Neural cell (in vitro differentiated cells): Measurements from ENCODE around the gene HSFX3. TPM values are rescaled to one million over a fixed set of nuclear protein-coding genes. Genes with fewer than 3 reads are reported as not detected.

ENCODE experiments used
- H2AFZ ChIP-seq: fragments of 200-600, 300-800 bp; sonication (generic), shearing (Covaris generic); 2 replicates; pipeline ENCODE4 v1.6.0; 2014; ENCODE audit warnings: low read depth, mild to moderate bottlenecking, antibody characterized with exemption, low read length, moderate library complexity
- H3F3A ChIP-seq: fragments of 200-600 bp; shearing (Covaris generic); 2 replicates; pipeline ENCODE4 v1.6.1; 2016; ENCODE audit warnings: mild to moderate bottlenecking, moderate library complexity, mixed read lengths, antibody characterized with exemption, low read length; ENCODE audit not compliant: insufficient read depth, poor library complexity, severe bottlenecking
- H3K27ac ChIP-seq: fragments of 200-600, 300-800 bp; sonication (generic), shearing (Covaris generic); 2 replicates; pipeline ENCODE4 v1.5.1; 2014; ENCODE audit warnings: mild to moderate bottlenecking, low read length, moderate library complexity
- H3K27me3 ChIP-seq: fragments of 300-800, 200-600 bp; sonication (generic), shearing (Covaris generic); 2 replicates; pipeline ENCODE4 v1.6.0; 2014; ENCODE audit warnings: mild to moderate bottlenecking, low read depth, low read length, moderate library complexity; ENCODE audit not compliant: insufficient read depth
- H3K36me3 ChIP-seq: fragments of 300-800, 200-600 bp; sonication (generic), shearing (Covaris generic); 2 replicates; pipeline ENCODE4 v1.5.1; 2014; ENCODE audit warnings: mild to moderate bottlenecking, antibody characterized with exemption, low read length, moderate library complexity; ENCODE audit not compliant: insufficient read depth
- H3K4me2 ChIP-seq: fragments of 300-800, 200-600 bp; sonication (generic), shearing (Covaris generic); 2 replicates; pipeline ENCODE4 v1.6.0; 2014; ENCODE audit warnings: mild to moderate bottlenecking, low read length
- H3K4me3 ChIP-seq: fragments of 300-800, 200-600 bp; sonication (generic), shearing (Covaris generic); 2 replicates; pipeline ENCODE4 v1.5.1; 2014; ENCODE audit warnings: mild to moderate bottlenecking, low read length, moderate library complexity
- H3K79me2 ChIP-seq: fragments of 200-600 bp; shearing (Covaris generic); replicated peaks from 2 replicates; pipeline ENCODE4 v1.6.0; 2014; ENCODE audit warnings: mild to moderate bottlenecking, low read length, moderate library complexity; ENCODE audit not compliant: insufficient read depth
- H3K9ac ChIP-seq: fragments of 300-800, 200-600 bp; sonication (generic), shearing (Covaris generic); 2 replicates; pipeline ENCODE4 v1.6.1; 2016; ENCODE audit warnings: mild to moderate bottlenecking, low read length, mixed read lengths
- H3K9me2 ChIP-seq: fragments of 200-600 bp; shearing (Covaris generic); 2 replicates; pipeline ENCODE4 v1.6.1; 2016; ENCODE audit warnings: mild to moderate bottlenecking, low read length, mixed read lengths; ENCODE audit not compliant: insufficient read depth
- H3K9me3 ChIP-seq: fragments of 200-600, 300-800 bp; sonication (generic), shearing (Covaris generic); 2 replicates; pipeline ENCODE4 v1.6.1; 2016; ENCODE audit warnings: mild to moderate bottlenecking, mixed run types, low read length, moderate library complexity, mixed read lengths
- H4K20me1 ChIP-seq: fragments of 200-600 bp; shearing (Covaris generic); 2 replicates; pipeline ENCODE4 v1.6.1; 2016; ENCODE audit warnings: mild to moderate bottlenecking, mixed run types; ENCODE audit not compliant: insufficient read depth
- EP300 ChIP-seq: fragments of 450-650 bp; conservative IDR thresholded peaks from 2 replicates; pipeline ENCODE4 v1.6.1; 2014; ENCODE audit warnings: antibody characterized with exemption, mild to moderate bottlenecking, moderate library complexity; ENCODE audit not compliant: poor library complexity, severe bottlenecking
- EZH2 ChIP-seq: fragments of 200-600, 300-800 bp; shearing (Covaris generic), sonication (generic); IDR thresholded peaks from 2 replicates; pipeline ENCODE4 v1.6.1; 2014; ENCODE audit warnings: antibody characterized with exemption, low read length, borderline replicate concordance, mild to moderate bottlenecking; ENCODE audit not compliant: insufficient read depth, poor library complexity, severe bottlenecking
- MXI1 ChIP-seq: fragments of 450-650 bp; conservative IDR thresholded peaks from 2 replicates; pipeline ENCODE4 v1.6.1; 2014; ENCODE audit warnings: antibody characterized with exemption, mild to moderate bottlenecking; ENCODE audit not compliant: poor library complexity, severe bottlenecking
- POLR2AphosphoS5 ChIP-seq: IDR thresholded peaks from 2 replicates; pipeline ENCODE4 v1.6.1; 2012
- RAD21 ChIP-seq: fragments of 450-650 bp; conservative IDR thresholded peaks from 2 replicates; pipeline ENCODE4 v1.6.1; 2014; ENCODE audit warnings: antibody characterized with exemption, mild to moderate bottlenecking, moderate library complexity
- SMC3 ChIP-seq: fragments of 450-650 bp; conservative IDR thresholded peaks from 2 replicates; pipeline ENCODE4 v1.6.1; 2014; ENCODE audit warnings: antibody characterized with exemption, mild to moderate bottlenecking, moderate library complexity; ENCODE audit not compliant: poor library complexity
- TAF1 ChIP-seq: IDR thresholded peaks from 2 replicates; pipeline ENCODE4 v1.6.1; 2012; ENCODE audit warnings: low read depth
- polyA plus RNA-seq: library from polyadenylated mRNA; depleted of rRNA; stranded (reverse); fragments of >200 nt; gene quantifications from 2 replicates; pipeline ENCODE4 v1.2.3, GENCODE V29; 2014
- TF ChIP-seq, protein P1 (sequence below): fragments of 450-650 bp; IDR thresholded peaks from 2 replicates; pipeline ENCODE4 v1.5.1; 2014; ENCODE audit warnings: antibody characterized with exemption, mild to moderate bottlenecking, moderate library complexity; ENCODE audit not compliant: poor library complexity, severe bottlenecking
- TF ChIP-seq, protein P2 (sequence below): IDR thresholded peaks from 2 replicates; pipeline ENCODE4 v1.6.1; 2012; ENCODE audit warnings: borderline replicate concordance

The HSFX3 gene
- polyA plus RNA-seq, 1 donor from 2014 or later: not detected

DNA sequence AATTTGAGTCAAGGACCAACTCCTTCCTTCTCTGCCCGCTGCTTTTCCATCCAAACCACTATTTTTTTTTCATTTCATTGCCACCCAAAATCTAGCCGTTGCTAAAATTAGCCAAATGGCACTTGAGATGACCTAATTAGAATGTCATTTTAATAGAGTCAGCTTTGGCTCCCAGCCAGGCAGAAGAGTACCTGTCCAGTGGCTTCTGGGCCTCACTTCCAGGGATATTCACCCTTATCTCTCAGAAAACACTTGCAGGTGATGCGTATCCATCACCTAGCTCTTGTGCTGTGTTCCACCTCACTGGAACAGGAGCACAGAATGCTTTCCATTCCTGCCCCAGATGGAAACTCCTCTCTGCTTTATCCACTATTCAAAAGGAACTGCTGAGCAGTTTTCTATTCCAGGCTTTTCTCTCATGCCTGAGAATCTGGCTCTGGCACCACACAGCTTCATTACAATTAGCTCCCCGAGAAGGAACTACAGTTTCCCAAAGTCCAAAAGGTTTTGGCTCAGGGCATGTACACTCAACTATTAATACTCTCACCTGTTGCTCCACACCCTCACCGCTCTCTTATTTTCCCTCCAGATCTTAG lies 19.1 kb upstream of the HSFX3 start:
- no peak overlapping the region for H3K27ac ChIP-seq
- TF ChIP-seq MXI1: no peak
- TF ChIP-seq TAF1: no peak
- TF ChIP-seq, protein P1, sequence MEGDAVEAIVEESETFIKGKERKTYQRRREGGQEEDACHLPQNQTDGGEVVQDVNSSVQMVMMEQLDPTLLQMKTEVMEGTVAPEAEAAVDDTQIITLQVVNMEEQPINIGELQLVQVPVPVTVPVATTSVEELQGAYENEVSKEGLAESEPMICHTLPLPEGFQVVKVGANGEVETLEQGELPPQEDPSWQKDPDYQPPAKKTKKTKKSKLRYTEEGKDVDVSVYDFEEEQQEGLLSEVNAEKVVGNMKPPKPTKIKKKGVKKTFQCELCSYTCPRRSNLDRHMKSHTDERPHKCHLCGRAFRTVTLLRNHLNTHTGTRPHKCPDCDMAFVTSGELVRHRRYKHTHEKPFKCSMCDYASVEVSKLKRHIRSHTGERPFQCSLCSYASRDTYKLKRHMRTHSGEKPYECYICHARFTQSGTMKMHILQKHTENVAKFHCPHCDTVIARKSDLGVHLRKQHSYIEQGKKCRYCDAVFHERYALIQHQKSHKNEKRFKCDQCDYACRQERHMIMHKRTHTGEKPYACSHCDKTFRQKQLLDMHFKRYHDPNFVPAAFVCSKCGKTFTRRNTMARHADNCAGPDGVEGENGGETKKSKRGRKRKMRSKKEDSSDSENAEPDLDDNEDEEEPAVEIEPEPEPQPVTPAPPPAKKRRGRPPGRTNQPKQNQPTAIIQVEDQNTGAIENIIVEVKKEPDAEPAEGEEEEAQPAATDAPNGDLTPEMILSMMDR: no peak
- no peaks in the 10 kb centered on the region for H3K79me2 ChIP-seq
- H3K27me3 ChIP-seq: no peaks in the 10 kb centered on the region
- no peak overlapping the region for H3K4me2 ChIP-seq
- H3K9me2 ChIP-seq: no peaks in the 10 kb centered on the region
- no peak overlapping the region for H3K4me3 ChIP-seq
- H3K9ac ChIP-seq: no peak overlapping the region
- no peaks in the 10 kb centered on the region for H4K20me1 ChIP-seq
- H3K36me3 ChIP-seq: no peaks in the 10 kb centered on the region
- no peaks in the 10 kb centered on the region for H3F3A ChIP-seq
- no peaks in the 10 kb centered on the region for H3K9me3 ChIP-seq
- H2AFZ ChIP-seq: no peak overlapping the region

DNA sequence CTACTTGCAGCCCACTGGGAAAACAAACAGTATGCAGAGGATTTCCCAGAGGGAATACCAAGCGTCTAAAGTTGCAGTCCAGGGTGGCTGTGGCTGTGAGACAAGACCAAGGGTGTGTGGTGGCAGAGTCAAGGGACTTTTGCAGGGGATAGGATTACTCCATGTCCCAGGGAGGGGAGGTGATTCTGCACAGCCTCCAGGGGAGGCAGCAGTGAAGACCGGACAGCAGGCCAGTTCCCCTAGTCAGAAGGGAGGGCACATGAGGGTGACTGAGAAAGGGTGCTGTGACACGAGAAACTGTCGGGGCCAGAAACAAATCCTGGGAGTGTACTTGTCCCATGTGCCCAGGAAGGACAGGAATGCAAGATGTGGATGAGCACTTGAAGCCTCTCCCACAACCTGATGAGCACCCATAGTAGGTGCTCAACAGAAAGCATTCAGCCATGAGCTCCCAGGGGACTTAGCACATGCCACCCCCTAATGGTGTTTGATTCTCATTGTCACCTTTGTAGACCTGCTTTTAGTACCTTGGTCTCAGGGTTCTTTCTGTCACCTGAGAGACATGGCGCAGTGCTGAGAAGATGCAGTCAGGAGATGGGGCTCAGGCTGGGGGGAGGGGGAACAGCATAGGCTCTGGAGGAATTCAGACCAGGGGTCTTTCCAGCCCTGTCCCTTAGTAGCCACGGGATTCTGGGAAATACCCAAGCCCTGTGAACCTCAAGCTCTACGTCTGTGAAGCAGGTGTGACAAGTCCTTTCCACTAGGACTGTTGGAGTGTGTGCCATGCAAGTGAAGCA lies 18.1 kb upstream of the HSFX3 start:
- Histone ChIP-seq H3K9ac (no peak overlapping the region), H3K4me3 (no peak overlapping the region), H3K27ac (no peak overlapping the region), H3K36me3 (no peaks in the 10 kb centered on the region), H3K4me2 (no peak overlapping the region), H2AFZ (no peak overlapping the region), H3K79me2 (no peaks in the 10 kb centered on the region), H4K20me1 (no peaks in the 10 kb centered on the region), H3K9me3 (no peaks in the 10 kb centered on the region), H3F3A (no peaks in the 10 kb centered on the region), H3K27me3 (no peaks in the 10 kb centered on the region), H3K9me2 (no peaks in the 10 kb centered on the region)
- TF ChIP-seq RAD21: no peak
- TF ChIP-seq EP300: no peak
- no peak for TF ChIP-seq EZH2
- TF ChIP-seq, protein P2, sequence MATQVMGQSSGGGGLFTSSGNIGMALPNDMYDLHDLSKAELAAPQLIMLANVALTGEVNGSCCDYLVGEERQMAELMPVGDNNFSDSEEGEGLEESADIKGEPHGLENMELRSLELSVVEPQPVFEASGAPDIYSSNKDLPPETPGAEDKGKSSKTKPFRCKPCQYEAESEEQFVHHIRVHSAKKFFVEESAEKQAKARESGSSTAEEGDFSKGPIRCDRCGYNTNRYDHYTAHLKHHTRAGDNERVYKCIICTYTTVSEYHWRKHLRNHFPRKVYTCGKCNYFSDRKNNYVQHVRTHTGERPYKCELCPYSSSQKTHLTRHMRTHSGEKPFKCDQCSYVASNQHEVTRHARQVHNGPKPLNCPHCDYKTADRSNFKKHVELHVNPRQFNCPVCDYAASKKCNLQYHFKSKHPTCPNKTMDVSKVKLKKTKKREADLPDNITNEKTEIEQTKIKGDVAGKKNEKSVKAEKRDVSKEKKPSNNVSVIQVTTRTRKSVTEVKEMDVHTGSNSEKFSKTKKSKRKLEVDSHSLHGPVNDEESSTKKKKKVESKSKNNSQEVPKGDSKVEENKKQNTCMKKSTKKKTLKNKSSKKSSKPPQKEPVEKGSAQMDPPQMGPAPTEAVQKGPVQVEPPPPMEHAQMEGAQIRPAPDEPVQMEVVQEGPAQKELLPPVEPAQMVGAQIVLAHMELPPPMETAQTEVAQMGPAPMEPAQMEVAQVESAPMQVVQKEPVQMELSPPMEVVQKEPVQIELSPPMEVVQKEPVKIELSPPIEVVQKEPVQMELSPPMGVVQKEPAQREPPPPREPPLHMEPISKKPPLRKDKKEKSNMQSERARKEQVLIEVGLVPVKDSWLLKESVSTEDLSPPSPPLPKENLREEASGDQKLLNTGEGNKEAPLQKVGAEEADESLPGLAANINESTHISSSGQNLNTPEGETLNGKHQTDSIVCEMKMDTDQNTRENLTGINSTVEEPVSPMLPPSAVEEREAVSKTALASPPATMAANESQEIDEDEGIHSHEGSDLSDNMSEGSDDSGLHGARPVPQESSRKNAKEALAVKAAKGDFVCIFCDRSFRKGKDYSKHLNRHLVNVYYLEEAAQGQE: no peak
- TF ChIP-seq TAF1: no peak
- TF ChIP-seq POLR2AphosphoS5: no peak
- TF ChIP-seq, protein P1: no peak
- no peak for TF ChIP-seq MXI1
- TF ChIP-seq SMC3: no peak
